ENCODE data around the gene SLC25A29.

DNA sequence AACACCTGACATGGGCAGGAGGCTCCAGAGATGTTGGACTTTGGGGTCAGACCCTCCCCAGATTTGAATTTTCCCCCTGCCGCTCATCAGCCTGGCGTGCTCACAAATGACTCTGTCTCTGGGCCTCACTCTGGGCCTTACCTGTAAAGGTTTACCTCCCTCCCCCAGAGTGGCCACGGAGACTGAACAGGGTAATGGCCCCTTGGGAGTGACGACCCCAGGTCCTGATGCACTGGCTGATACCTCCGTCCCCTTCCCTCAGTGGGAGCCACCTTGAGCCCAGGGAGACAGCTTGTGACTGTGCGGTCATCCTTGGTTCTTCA lies 7.0 kb downstream of the SLC25A29 start:
- TF ChIP-seq, protein P1, sequence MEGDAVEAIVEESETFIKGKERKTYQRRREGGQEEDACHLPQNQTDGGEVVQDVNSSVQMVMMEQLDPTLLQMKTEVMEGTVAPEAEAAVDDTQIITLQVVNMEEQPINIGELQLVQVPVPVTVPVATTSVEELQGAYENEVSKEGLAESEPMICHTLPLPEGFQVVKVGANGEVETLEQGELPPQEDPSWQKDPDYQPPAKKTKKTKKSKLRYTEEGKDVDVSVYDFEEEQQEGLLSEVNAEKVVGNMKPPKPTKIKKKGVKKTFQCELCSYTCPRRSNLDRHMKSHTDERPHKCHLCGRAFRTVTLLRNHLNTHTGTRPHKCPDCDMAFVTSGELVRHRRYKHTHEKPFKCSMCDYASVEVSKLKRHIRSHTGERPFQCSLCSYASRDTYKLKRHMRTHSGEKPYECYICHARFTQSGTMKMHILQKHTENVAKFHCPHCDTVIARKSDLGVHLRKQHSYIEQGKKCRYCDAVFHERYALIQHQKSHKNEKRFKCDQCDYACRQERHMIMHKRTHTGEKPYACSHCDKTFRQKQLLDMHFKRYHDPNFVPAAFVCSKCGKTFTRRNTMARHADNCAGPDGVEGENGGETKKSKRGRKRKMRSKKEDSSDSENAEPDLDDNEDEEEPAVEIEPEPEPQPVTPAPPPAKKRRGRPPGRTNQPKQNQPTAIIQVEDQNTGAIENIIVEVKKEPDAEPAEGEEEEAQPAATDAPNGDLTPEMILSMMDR (conservative IDR thresholded peaks at IDR 0.05 in 1 of 2, IDR thresholded peaks at IDR 0.05 in 1 of 2; ENCODE audit: low read depth in 1 of 2, low read length in 2 of 2), result no peak
- TF ChIP-seq EZH2 (IDR thresholded peaks at IDR 0.05; ENCODE audit: low read length, missing control alignments), result no peak
